ENCODE data around the gene ABCB8.

Gene ABCB8

DNA sequence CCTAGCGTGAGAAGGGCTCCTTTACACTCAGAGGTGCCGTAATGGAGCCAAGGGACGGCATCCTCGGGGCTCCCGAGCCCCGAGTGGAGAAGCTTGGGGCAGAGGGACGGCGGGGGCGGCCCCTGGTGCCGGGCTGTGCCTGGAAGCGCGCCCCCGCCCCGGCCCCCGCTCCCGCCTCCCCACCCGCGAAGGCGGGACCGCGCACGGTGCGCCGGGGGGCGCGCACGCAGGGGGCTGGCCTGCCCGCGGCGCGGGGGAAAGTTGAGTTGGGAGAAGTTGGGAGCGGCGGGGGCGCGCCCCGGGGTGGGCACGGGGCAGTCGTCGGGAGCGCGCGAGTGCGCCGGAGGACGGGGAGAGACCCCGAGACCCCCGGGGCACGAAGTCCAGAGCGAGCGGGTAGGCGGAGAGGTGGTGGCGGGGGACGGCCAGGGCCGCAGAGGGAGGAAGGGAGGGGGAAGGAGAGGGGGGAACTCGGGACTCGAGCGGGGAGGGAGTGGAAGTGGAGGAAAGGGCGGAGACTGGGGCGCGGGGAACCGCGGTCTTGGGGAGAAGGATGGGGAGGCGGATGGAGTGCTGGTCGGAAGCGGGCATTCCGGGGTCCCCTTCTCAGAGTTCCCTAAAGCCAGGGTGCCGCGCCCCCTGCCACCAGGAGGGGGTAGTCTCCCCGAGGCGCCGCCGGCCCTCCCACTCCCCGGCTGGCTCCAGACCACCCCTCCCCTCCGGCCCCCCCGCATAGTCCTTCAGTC, 31.3 kb downstream of the ABCB8 start, which contains the start of gene SLC4A2:
Gene SLC4A2 (plus strand): TSS at position 223 of the 746 bp plus-strand sequence. CDS start 2,399 bp downstream, outside the sequence.
- peak; percentile 67 to 76 for DNase-seq

DNA sequence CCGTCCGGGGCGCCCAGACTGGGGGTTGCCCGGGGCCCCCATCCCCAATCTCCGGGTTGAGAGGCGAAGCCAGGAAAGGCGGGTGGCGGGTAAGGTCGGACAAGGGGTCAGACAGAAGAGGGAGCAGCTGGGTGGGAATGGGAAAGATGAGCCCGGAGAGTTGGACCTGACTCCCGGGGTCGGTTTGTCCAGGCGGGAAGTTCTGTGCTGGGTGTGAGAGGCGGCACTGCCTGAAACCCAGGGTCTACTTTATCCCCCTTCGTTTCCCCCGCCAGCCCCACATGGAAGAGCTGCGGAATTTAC, 31.8 kb downstream of the ABCB8 start:
- peak in 1 of 2 experiments; percentile 58 for DNase-seq

DNA sequence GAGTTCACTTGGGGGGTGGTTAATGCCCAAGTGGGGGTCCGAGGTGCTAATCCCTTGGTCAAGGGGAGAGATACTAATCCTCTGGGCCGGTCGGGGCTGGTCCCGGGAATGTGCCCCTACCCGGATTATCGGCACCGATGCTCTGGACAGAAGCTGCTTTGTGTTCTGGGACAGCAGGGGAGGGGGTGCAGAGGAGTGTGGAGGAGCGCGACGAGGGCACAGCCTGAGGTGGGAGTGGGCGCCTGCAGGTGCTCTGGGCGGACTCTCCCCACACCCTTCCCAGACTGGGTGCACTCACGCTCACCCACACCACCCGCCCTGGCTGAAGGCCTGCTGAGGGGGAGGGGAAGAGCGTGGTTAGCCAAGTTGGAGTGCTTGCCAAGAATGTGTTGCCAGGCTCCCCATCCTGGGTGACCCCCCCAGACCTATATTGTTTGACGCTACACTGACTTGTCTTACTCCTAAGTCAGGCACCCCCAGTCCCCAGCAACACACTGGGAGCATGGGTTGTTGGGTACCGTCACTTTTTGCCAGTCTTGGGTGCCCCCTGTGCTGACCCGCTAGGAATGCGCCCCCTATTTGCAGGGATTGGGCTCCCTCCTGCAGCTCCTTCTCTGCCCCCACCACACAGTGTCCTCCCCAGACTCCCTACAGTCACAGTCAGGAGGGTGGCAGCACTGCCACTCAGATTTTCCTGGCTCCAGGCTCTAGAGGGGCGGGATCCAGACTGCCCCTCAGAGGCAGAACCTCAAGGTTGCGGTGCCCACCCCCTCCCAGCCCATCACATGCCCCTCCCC, 32.4 kb downstream of the ABCB8 start:
- peak; percentile 28 to 38 for DNase-seq

- DNase-seq: no peak
These were observed 33.2 kb downstream of the ABCB8 start for GRCh38 chr7:151061213-151062110.

- DNase-seq: no peak
These were observed 33.8 kb downstream of the ABCB8 start for GRCh38 chr7:151062111-151062398.

DNA sequence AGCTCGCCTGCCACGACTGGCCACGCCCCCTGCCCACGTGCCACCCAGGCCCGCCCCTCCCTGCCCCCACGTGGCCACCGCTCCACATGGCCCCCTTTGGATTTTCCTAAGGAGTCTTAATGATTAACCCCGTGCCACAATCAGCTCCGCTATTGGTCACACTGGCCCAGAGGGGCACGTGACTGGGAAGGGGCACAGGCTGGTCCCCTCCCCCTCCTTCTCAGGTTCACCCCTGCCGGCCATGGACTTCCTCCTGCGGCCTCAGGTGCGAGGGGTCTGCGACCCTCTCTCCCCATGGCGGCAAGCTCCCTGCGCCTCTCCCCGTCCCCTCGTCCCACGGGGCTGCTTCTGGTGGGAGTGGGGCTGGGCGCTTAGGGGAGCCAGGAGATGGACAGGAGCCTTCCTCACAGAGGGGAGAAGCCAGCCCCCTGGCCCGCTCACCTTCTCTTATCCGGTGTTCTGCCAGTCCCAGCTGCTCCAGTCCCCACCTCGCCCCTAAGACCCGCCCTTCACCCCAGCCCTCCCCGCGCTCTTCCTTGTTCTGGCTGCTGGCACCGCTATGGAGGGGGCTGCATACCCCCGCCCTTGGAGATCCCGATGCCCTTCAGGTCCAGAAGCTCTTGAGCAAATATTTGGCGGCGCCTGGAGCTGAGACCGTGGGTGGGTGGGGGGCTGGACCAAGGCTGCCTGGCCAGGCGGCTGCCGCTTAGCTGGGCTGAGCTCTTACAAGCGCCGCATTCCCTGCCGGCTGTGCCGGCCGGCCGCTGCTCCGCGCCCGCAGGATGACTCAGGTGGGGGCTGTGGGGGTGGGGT, 34.4 kb downstream of the ABCB8 start:
- no peak for DNase-seq

- no peak for DNase-seq
These were observed 34.9 kb downstream of the ABCB8 start for GRCh38 chr7:151063212-151063561.

DNA sequence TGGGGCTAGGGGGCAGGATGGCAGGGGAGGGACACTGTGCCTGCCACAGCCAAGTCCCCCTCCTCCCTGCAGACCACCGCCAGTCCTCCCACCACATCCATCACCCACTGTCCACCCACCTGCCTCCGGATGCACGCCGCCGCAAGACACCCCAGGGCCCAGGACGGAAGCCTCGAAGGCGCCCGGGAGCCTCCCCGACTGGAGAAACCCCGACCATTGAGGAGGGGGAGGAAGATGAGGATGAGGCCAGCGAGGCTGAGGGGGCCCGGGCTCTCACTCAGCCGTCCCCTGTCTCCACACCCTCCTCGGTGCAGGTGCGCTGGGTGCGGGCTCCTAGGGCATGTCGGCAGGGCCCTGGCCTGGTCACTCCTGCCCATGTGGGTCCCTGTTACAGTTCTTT, 36.2 kb downstream of the ABCB8 start:
- DNase-seq: no peak

GRCh38 chr7:151064993-151065392, 36.7 kb downstream of the ABCB8 start:
- DNase-seq: no peak

- no peak for DNase-seq
These were observed 37.3 kb downstream of the ABCB8 start for GRCh38 chr7:151065516-151065915.

DNA sequence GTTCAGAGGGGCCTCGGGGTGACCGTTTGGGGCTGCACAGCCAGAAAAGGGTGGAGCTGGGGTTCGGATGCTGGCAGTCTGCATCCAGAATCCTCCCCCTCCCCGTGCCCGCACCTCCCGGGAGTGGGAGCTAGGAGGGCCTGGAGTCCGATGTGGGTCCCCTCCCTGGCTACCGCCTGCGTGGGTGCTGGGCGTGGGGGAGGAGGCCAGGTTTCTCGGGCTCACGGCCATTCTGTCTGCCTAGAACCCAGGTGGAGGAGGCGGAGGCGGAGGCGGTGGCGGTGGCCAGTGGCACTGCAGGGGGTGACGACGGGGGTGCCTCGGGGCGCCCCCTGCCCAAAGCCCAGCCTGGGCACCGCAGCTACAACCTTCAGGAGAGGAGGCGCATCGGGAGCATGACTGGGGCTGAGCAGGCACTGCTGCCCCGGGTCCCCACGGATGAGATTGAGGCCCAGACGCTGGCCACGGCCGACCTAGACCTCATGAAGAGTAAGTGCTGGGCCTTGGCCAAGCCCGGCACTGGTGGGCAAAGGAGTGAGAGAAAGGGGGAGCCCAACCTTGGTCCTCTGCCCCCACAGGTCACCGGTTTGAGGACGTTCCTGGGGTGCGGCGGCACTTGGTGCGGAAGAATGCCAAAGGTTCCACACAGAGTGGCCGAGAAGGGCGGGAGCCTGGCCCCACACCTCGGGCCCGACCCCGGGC, 38.2 kb downstream of the ABCB8 start:
- no peak for DNase-seq

DNA sequence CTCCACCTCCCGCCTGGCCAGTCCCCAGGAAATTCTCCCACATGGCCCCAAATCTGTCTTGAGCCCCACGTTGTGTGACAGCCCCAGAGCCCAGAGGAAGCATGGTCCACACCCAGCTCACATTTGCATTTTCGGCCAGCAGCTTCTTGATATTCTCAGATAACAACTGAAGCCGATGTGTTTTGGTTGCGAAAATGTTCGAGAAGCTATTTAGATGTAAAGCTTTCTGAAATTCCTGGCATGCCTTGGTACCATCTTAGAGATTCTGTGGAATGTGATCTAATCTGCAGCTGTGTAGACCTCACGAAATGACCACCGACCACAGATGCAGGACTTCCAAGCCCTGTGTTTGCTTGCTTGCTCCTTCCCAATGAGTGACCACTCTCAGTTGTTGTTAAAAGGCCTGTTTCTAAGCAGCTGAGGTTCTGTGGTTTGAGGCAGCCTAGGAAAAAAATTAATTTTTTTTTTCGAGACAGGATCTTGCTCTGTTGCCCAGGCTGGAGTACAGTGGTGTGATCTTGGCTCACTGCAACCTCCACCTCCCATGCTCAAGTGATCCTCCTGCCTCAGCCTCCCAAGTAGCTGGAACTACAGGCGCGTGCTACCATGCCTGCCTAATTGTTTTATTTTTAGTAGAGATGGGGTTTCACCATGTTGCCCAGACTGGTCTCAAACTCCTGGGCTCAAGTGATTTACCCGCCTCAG, 40.0 kb downstream of the ABCB8 start:
- no peak for DNase-seq

DNA sequence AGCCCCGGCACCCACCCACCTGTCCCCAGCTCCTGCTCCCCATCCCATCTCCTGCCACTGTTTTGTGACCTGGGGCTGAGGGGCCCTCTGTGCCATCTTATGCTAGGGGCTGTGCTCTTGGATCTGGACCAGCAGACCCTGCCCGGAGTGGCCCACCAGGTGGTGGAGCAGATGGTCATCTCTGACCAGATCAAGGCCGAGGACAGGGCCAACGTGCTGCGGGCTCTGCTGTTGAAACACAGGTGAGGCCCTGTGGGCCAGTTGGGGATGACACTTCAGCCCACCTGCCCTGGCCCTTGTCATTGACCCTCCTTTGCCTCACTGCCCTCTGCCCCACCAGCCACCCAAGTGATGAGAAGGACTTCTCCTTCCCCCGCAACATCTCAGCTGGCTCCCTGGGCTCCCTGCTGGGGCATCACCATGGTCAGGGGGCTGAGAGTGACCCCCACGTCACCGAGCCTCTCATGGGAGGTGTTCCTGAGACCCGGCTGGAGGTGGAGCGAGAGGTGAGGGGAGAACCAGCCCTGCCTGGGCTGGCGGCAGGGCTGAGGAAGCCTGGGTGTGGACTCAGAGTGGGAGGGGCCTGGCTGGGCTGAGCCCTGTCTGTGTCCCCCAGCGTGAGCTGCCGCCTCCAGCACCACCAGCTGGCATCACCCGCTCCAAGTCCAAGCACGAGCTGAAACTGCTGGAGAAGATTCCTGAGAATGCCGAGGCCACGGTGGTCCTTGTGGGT, 41.8 kb downstream of the ABCB8 start:
- DNase-seq: no peak

- no peak for DNase-seq
These were observed 42.3 kb downstream of the ABCB8 start for GRCh38 chr7:151070574-151070960.

DNA sequence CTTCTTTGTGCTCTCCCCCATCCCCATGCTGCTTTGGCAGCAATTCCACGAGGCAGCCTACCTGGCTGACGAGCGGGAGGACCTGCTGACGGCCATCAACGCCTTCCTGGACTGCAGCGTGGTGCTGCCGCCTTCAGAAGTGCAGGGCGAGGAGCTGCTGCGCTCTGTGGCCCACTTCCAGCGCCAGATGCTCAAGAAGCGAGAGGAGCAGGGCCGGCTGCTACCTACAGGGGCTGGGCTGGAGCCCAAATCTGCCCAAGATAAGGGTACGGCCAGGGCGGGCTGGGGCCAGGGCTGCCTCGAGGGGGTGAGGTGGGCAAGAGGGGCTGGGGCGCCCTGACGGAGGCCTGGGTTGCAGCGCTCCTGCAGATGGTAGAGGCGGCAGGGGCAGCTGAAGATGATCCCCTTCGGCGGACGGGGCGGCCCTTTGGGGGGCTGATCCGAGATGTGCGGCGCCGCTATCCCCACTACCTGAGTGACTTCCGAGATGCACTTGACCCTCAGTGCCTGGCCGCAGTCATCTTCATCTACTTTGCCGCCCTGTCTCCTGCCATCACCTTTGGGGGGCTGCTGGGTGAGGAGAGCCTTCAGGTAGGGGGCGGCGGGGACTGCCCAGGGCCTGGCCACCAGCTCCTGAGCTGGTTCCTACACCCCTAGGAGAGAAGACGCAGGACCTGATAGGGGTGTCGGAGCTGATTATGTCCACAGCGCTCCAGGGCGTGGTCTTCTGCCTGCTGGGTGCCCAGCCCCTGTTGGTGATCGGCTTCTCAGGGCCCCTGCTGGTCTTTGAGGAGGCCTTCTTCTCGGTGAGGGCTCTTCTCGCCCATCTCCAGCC, 43.0 kb downstream of the ABCB8 start:
- DNase-seq: no peak

GRCh38 chr7:151073990-151074389, 45.7 kb downstream of the ABCB8 start:
- no peak for DNase-seq

- DNase-seq: no peak
These were observed 46.8 kb downstream of the ABCB8 start for GRCh38 chr7:151074817-151075661.

GRCh38 chr7:151075662-151075971, 47.4 kb downstream of the ABCB8 start:
- DNase-seq: no peak

DNA sequence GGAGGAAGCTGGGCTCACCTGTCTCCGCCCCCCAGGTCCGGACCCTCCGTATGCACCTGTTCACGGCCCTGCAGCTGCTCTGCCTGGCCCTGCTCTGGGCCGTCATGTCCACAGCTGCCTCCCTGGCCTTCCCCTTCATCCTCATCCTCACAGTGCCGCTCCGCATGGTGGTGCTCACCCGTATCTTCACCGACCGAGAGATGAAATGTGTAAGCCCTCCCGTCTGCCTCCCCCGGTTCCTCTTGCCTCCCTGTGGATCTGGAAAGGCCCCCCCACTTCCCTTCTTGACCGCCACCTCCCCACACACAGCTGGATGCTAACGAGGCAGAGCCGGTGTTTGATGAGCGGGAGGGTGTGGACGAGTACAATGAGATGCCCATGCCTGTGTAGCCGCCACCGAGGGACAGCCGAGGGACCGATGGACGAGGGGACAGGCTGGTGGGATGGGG, 47.8 kb downstream of the ABCB8 start:
- no peak for DNase-seq
